Osteocyte (in vitro differentiated cells): ENCODE results near the gene BLM. TPM values are rescaled to one million over a fixed set of nuclear protein-coding genes. Genes with fewer than 3 reads are reported as not detected.

Source experiments
- DNase-seq: peaks from one replicate; pipeline ENCODE4 v3.0.0; 2021; ENCODE audit warnings: mixed read lengths; ENCODE audit not compliant: unreplicated experiment; ENCODE audit errors: extremely low spot score
- H3K27ac Mint-ChIP-seq: one replicate; pipeline ENCODE4 v1.8.0; 2021; ENCODE audit warnings: mild to moderate bottlenecking, mixed read lengths; ENCODE audit not compliant: unreplicated experiment
- H3K27me3 Mint-ChIP-seq: one replicate; pipeline ENCODE4 v1.8.0; 2021; ENCODE audit warnings: mixed read lengths; ENCODE audit not compliant: unreplicated experiment
- H3K36me3 Mint-ChIP-seq: one replicate; pipeline ENCODE4 v1.8.0; 2021; ENCODE audit warnings: mixed read lengths; ENCODE audit not compliant: unreplicated experiment
- H3K4me1 Mint-ChIP-seq: one replicate; pipeline ENCODE4 v1.8.0; 2021; ENCODE audit warnings: mixed read lengths; ENCODE audit not compliant: unreplicated experiment
- H3K4me3 Mint-ChIP-seq: one replicate; pipeline ENCODE4 v1.8.0; 2021; ENCODE audit warnings: mild to moderate bottlenecking, moderate library complexity, mixed read lengths; ENCODE audit not compliant: unreplicated experiment
- H3K9me3 Mint-ChIP-seq: one replicate; pipeline ENCODE4 v1.8.0; 2021; ENCODE audit warnings: mixed read lengths; ENCODE audit not compliant: unreplicated experiment
- CTCF ChIP-seq: fragments of 200-600 bp; sonication (generic); IDR thresholded peaks from 2 replicates; pipeline ENCODE4 v1.5.0; 2021; ENCODE audit warnings: antibody characterized with exemption, mild to moderate bottlenecking, moderate library complexity
- total RNA-seq: library from RNA; stranded (reverse); gene quantifications from 2 replicates; pipeline ENCODE4 v1.2.1, GENCODE V29; 2021

Gene BLM
- total RNA-seq, 1 donor from 2014 or later: 2.7 TPM

- Mint-ChIP-seq H3K9me3 (no peaks in the 10 kb centered on the region), H3K27me3 (no peaks in the 10 kb centered on the region), H3K27ac (no peak overlapping the region), H3K4me1 (peaks cover 50% of the 10 kb centered on the region), H3K4me3 (no peak overlapping the region), H3K36me3 (no peaks in the 10 kb centered on the region)
- DNase-seq: no peak
- no peak for TF ChIP-seq CTCF
These were observed 148.6 kb downstream of the BLM start for GRCh38 chr15:90865702-90866101.

Other genes starting within 250 kb of the BLM start
- gene CRTC3, start 187.4 kb upstream of the BLM start, total RNA-seq: 45.6 and 48.6 TPM in 2 replicates
- 96.2 and 98.3 TPM in 2 replicates for gene FURIN, start 151.2 kb downstream of the BLM start, total RNA-seq
- 2.2 and 2.5 TPM in 2 replicates for gene FES, start 167.2 kb downstream of the BLM start, total RNA-seq
- 65.2 and 70.0 TPM in 2 replicates for gene MAN2A2, start 186.0 kb downstream of the BLM start, total RNA-seq
- gene HDDC3, start 215.2 kb downstream of the BLM start, total RNA-seq: 9.5 and 11.4 TPM in 2 replicates
- gene UNC45A, start 217.9 kb downstream of the BLM start, total RNA-seq: 83.0 and 83.5 TPM in 2 replicates
- 12.0 and 12.8 TPM in 2 replicates for gene RCCD1, start 237.5 kb downstream of the BLM start, total RNA-seq